Neural progenitor cell (in vitro differentiated cells): ENCODE results near the gene MAPK4.

Experiments used
- CTCF ChIP-seq: fragments of 200-600 bp; sonication (generic); IDR thresholded peaks from 2 replicates; pipeline ENCODE4 v1.5.1; 2017; ENCODE audit warnings: antibody characterized with exemption, mild to moderate bottlenecking
- EZH2 ChIP-seq: fragments of 200-600 bp; sonication (generic); IDR thresholded peaks from 2 replicates; pipeline ENCODE4 v1.6.1; 2017; ENCODE audit warnings: antibody characterized with exemption, mild to moderate bottlenecking, moderate library complexity
- EZH2phosphoT487 ChIP-seq: fragments of 200-600 bp; sonication (generic); IDR thresholded peaks from 2 replicates; pipeline ENCODE4 v1.6.1; 2017; ENCODE audit warnings: antibody characterized with exemption

- no peak for TF ChIP-seq CTCF
- no peak for TF ChIP-seq EZH2phosphoT487
- no peak for TF ChIP-seq EZH2
Measured at GRCh38 chr18:50697509-50697908, 137.6 kb downstream of the MAPK4 start.
